GM12865 (cell line): ENCODE measurements around the gene AGBL4.

ENCODE experiments used
- DNase-seq: peaks from one replicate; pipeline ENCODE4 v3.0.0; 2010; ENCODE audit warnings: low read depth
- H3K4me3 ChIP-seq: 2 replicates; pipeline ENCODE4 v1.5.1; 2011; ENCODE audit warnings: mild to moderate bottlenecking, low read depth, low read length, control low read depth
- TF ChIP-seq, protein P1 (sequence below): IDR thresholded peaks from 2 replicates; pipeline ENCODE4 v1.5.1; 2011; ENCODE audit warnings: low read length, control low read depth, low read depth, inconsistent platforms; ENCODE audit not compliant: insufficient read depth; ENCODE audit errors: missing control alignments

Gene AGBL4

DNA sequence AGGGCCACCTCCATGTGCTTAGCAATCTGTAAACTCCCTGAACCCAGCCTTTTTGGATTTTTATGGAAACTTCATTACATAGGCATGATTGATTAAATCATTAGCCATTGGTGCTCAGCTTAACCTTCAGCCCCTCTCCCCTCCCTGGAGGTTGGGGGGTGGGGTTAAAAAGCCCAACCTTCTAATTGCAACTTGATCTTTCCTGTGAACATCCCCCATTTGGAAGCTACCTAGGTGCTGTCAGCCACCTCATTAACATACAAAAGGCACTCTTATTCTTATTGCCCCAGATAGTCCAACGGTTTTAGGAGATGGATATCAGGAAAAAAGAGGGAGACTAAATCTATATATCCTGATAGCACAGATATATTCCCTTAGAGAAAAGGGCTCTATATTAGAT, 823.0 kb downstream of the AGBL4 start:
- H3K4me3 ChIP-seq: no peak overlapping the region
- DNase-seq: no peak
- TF ChIP-seq, protein P1, sequence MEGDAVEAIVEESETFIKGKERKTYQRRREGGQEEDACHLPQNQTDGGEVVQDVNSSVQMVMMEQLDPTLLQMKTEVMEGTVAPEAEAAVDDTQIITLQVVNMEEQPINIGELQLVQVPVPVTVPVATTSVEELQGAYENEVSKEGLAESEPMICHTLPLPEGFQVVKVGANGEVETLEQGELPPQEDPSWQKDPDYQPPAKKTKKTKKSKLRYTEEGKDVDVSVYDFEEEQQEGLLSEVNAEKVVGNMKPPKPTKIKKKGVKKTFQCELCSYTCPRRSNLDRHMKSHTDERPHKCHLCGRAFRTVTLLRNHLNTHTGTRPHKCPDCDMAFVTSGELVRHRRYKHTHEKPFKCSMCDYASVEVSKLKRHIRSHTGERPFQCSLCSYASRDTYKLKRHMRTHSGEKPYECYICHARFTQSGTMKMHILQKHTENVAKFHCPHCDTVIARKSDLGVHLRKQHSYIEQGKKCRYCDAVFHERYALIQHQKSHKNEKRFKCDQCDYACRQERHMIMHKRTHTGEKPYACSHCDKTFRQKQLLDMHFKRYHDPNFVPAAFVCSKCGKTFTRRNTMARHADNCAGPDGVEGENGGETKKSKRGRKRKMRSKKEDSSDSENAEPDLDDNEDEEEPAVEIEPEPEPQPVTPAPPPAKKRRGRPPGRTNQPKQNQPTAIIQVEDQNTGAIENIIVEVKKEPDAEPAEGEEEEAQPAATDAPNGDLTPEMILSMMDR: no peak

DNA sequence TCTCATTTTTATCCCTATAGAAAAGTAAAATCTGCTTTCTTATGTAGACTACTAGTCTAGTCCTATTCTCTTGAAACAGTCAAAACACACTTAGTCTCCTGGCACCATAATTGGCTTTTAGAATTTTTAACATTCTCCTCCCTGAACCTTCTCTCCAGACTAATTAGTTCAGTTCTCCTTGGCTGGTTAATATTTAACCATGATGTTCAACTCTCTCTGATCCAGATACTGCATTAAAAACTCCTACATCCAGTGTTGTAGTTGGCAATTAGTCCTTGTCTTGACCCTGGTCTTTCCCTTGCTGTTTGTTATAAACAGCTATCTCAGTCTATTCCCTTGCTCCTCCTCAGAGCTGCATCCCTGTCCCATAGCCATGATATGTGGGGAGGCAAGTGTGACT, 824.2 kb downstream of the AGBL4 start:
- no peak for DNase-seq

DNA sequence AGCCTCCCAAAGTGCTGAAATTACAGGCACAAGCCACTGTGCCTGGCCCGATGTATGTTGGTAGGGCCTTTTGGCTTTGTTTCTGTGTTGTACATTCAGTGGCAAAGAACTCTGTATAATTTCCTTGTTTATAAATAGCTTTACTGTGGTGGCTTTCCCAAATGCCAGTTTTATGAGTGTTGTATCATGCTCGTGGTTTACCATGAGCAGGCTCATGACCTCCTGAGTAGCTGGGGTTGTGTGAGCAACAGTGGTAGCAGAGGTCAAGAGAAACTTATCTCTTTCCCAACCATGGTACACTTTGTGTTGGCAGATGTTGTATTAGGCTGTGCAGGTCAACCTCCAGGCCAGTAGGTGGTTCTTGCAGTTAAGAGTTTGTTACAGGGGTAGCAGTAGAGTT, 826.7 kb downstream of the AGBL4 start:
- H3K4me3 ChIP-seq: no peak overlapping the region
- no peak for DNase-seq
- TF ChIP-seq, protein P1: no peak

More for the DNA sequence above, 824.2 kb downstream of the AGBL4 start:
- no peak overlapping the region for H3K4me3 ChIP-seq
- TF ChIP-seq, protein P1: no peak

DNA sequence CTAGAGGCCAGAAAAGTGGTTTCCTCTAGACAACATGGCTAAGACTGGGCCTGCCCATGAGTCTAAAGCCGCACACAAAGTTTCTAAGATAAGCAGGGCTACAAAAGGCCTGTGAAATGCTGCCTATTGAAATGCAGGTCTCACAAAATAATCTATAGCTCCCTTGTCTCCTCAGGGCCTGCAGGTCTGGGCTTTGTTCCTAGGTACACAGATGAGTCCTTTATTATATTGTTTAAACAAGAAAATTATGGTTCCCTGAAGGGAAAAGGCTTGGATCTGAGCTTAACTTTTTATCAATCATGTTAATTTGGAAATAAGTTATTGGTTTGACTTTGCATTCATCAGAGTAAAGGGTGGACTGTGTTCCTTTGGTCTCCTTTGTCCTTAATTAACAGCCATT, 833.6 kb downstream of the AGBL4 start:
- DNase-seq: no peak
- TF ChIP-seq, protein P1: no peak

DNA sequence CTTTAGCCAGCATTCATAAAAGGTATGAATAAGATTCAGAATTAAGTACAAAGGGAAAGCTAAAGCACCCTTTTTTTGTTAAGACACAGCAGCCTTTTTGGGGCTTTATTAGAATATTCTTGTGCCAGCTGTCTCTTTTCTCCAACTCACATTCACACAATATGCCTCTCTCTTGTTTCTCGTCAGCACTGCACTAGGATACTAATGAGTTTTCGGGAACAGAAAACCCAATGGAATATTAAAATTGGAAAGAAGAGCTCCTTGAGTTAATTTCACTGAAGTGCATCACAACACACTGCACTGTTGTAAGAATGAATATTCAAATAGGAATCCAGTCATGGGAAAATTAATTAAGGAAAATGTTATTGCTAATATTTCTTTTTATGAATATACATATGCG, 836.7 kb downstream of the AGBL4 start:
- TF ChIP-seq, protein P1: no peak
- no peak for DNase-seq
- H3K4me3 ChIP-seq: no peak overlapping the region

More for the DNA sequence above, 833.6 kb downstream of the AGBL4 start:
- H3K4me3 ChIP-seq: no peak overlapping the region

DNA sequence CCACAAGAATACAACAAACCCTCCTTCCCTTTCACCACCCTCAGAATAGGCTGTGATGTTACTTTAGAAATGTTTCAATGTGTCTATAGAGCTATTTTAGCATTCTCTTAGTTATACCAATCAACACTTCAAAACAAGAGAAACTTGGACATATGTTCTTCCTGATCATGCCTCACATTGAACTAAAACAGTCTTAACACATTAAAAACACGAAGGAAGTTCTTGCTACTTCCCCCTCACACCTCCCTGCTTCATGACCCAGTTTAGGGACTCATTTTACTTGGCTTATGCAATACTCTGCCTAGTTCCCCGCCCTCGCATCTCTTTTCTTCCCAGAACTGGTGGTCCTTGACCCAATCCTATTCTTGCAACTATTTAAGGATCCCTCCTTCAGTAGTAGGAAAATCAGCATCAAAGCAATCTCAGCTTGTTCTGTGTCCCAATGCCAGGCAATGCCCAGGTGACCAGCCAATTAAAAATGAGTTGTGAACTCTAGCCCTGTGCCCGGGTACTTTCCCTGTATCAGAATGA, 838.2 kb downstream of the AGBL4 start:
- TF ChIP-seq, protein P1: no peak
- no peak for DNase-seq
- no peak overlapping the region for H3K4me3 ChIP-seq

DNA sequence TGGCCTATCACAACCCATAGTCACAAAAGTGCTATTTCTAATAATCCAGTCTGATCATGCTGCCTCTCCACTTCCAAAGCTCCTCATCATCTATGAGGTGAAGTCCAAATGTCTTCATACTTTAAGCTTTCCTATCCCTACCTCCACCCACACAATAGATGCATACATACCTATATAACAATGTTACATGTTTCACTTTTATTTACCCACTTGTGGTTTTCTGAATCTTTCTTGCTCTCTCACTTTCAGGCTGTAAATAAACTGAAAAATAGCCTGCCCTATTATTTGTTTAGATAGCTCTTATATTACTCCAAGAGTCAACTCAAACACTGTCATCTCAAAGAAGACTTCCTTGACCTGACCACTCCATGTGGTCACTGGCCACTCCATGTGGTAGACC, 840.3 kb downstream of the AGBL4 start:
- TF ChIP-seq, protein P1: no peak
- H3K4me3 ChIP-seq: no peak overlapping the region
- no peak for DNase-seq
